H1 (cell line): ENCODE data around the gene PEAK3. TPM values are rescaled to one million over a fixed set of nuclear protein-coding genes. Genes with fewer than 3 reads are reported as not detected.

Experiments
- BACH1 ChIP-seq: IDR thresholded peaks from 2 replicates; pipeline ENCODE4 v1.6.1; 2012; ENCODE audit warnings: low read length, improper control_type of control experiment
- CBX8 ChIP-seq: fragments of 300-800, 300-1000 bp; sonication (generic); IDR thresholded peaks from 2 replicates; pipeline ENCODE4 v1.7.1; 2016; ENCODE audit warnings: low read depth, low read length, borderline replicate concordance
- CEBPB ChIP-seq: IDR thresholded peaks from 2 replicates; pipeline ENCODE4 v1.6.1; 2012; ENCODE audit warnings: low read depth, low read length
- CREB1 ChIP-seq: IDR thresholded peaks from 2 replicates; pipeline ENCODE4 v1.6.1; 2012; ENCODE audit warnings: inconsistent platforms
- CTBP2 ChIP-seq: IDR thresholded peaks from 2 replicates; pipeline ENCODE4 v1.7.0; 2011; ENCODE audit warnings: borderline replicate concordance, mild to moderate bottlenecking, moderate library complexity, mixed read lengths, low read length; ENCODE audit not compliant: insufficient read depth, insufficient read length
- EGR1 ChIP-seq: IDR thresholded peaks from 2 replicates; pipeline ENCODE4 v1.6.1; 2011; ENCODE audit warnings: low read depth, low read length, borderline replicate concordance
- EP300 ChIP-seq, 2 experiments: IDR thresholded peaks; 1 replicate in 1 of 2; 2 replicates in 1 of 2; pipeline ENCODE4 v1.6.1; 2011 to 2012; ENCODE audit warnings: low read depth in 2 of 2, low read length in 2 of 2, mild to moderate bottlenecking in 2 of 2, borderline replicate concordance in 1 of 2, inconsistent platforms in 1 of 2, moderate library complexity in 1 of 2
- JUND ChIP-seq: IDR thresholded peaks from 2 replicates; pipeline ENCODE4 v1.6.1; 2011; ENCODE audit warnings: mild to moderate bottlenecking, improper control_type of control experiment, low read length
- KDM5A ChIP-seq: fragments of 200-600 bp; IDR thresholded peaks from 2 replicates; pipeline ENCODE4 v1.7.1; 2012; ENCODE audit warnings: mild to moderate bottlenecking, low read length, inconsistent platforms, mixed read lengths
- MAFK ChIP-seq: IDR thresholded peaks from 2 replicates; pipeline ENCODE4 v1.6.1; 2012; ENCODE audit warnings: low read depth, mild to moderate bottlenecking, improper control_type of control experiment, low read length
- NANOG ChIP-seq: IDR thresholded peaks from 2 replicates; pipeline ENCODE4 v1.6.1; 2011; ENCODE audit warnings: low read length, low read depth, mild to moderate bottlenecking, inconsistent platforms; ENCODE audit not compliant: insufficient read depth, poor library complexity, severe bottlenecking
- POLR2AphosphoS5 ChIP-seq: IDR thresholded peaks from 2 replicates; pipeline ENCODE4 v1.6.1; 2011; ENCODE audit warnings: low read depth, low read length
- POU5F1 ChIP-seq: IDR thresholded peaks from 2 replicates; pipeline ENCODE4 v1.6.1; 2011; ENCODE audit warnings: low read depth, mild to moderate bottlenecking, low read length, moderate library complexity
- RAD21 ChIP-seq, 2 experiments: IDR thresholded peaks in 1 of 2; conservative IDR thresholded peaks in 1 of 2; 2 replicates each; pipeline ENCODE4 v1.6.1; 2011; ENCODE audit warnings: low read depth in 2 of 2, low read length in 2 of 2, improper control_type of control experiment in 1 of 2, inconsistent platforms in 1 of 2, mild to moderate bottlenecking in 1 of 2, moderate library complexity in 1 of 2
- RNF2 ChIP-seq: fragments of 200-900, 300-1000 bp; sonication (generic); IDR thresholded peaks from 2 replicates; pipeline ENCODE4 v1.7.1; 2016; ENCODE audit warnings: borderline replicate concordance, low read depth, mild to moderate bottlenecking, antibody characterized with exemption, low read length; ENCODE audit not compliant: poor library complexity, severe bottlenecking; ENCODE audit errors: missing control alignments
- RXRA ChIP-seq: IDR thresholded peaks from 2 replicates; pipeline ENCODE4 v1.6.1; 2011; ENCODE audit warnings: low read depth, mild to moderate bottlenecking, low read length, moderate library complexity; ENCODE audit not compliant: insufficient read depth
- SAP30 ChIP-seq: fragments of 300-600 bp; sonication (generic); IDR thresholded peaks from 2 replicates; pipeline ENCODE4 v1.7.1; 2012; ENCODE audit warnings: low read length, moderate library complexity, mild to moderate bottlenecking, inconsistent platforms; ENCODE audit not compliant: insufficient read depth, insufficient replicate concordance
- SIRT6 ChIP-seq: IDR thresholded peaks from one replicate; pipeline ENCODE4 v1.7.1; 2012; ENCODE audit warnings: low read length, inconsistent platforms
- SP1 ChIP-seq: IDR thresholded peaks from 2 replicates; pipeline ENCODE4 v1.6.1; 2011; ENCODE audit warnings: low read depth, low read length
- SP2 ChIP-seq: IDR thresholded peaks from 2 replicates; pipeline ENCODE4 v1.6.1; 2012; ENCODE audit warnings: mild to moderate bottlenecking, low read length, inconsistent platforms
- SP4 ChIP-seq: IDR thresholded peaks from 2 replicates; pipeline ENCODE4 v1.6.1; 2012; ENCODE audit warnings: low read length, inconsistent platforms
- SRF ChIP-seq: IDR thresholded peaks from 2 replicates; pipeline ENCODE4 v1.6.1; 2011; ENCODE audit warnings: mild to moderate bottlenecking, low read depth, low read length, moderate library complexity
- USF2 ChIP-seq: IDR thresholded peaks from 2 replicates; pipeline ENCODE4 v1.6.1; 2011; ENCODE audit warnings: low read length, improper control_type of control experiment
- ZNF274 ChIP-seq: IDR thresholded peaks from 2 replicates; pipeline ENCODE4 v1.7.0; 2012; ENCODE audit warnings: low read length, borderline replicate concordance; ENCODE audit errors: extremely low read depth
- polyA plus RNA-seq, 7 experiments: library from polyadenylated mRNA; depleted of rRNA in 3 of 7; stranded (reverse) in 5 of 7; unstranded in 2 of 7; fragments of >200 nt in 5 of 7; fragments of 200-250 nt in 2 of 7; gene quantifications; 1 replicate in 5 of 7; 2 replicates in 1 of 7; 4 replicates in 1 of 7; pipeline versions ENCODE4 v1.2.1 to v1.2.3, GENCODE V29; 2011 to 2013; ENCODE audit warnings: missing spikeins in 2 of 7, mixed read lengths in 2 of 7
- total RNA-seq: library from RNA; stranded (reverse); fragmentation: NEBNext Ultra II Directional; extraction: Animal tissue kit (Norgen Biotek cat#: 25700); gene quantifications from 2 replicates; pipeline ENCODE4 v1.2.1, GENCODE V29; 2021

Gene PEAK3
- total and polyA plus RNA-seq, 2 of the 8 experiments (the other 6 are each of a cell fraction or from before 2014, with no cell fraction given): not detected

DNA sequence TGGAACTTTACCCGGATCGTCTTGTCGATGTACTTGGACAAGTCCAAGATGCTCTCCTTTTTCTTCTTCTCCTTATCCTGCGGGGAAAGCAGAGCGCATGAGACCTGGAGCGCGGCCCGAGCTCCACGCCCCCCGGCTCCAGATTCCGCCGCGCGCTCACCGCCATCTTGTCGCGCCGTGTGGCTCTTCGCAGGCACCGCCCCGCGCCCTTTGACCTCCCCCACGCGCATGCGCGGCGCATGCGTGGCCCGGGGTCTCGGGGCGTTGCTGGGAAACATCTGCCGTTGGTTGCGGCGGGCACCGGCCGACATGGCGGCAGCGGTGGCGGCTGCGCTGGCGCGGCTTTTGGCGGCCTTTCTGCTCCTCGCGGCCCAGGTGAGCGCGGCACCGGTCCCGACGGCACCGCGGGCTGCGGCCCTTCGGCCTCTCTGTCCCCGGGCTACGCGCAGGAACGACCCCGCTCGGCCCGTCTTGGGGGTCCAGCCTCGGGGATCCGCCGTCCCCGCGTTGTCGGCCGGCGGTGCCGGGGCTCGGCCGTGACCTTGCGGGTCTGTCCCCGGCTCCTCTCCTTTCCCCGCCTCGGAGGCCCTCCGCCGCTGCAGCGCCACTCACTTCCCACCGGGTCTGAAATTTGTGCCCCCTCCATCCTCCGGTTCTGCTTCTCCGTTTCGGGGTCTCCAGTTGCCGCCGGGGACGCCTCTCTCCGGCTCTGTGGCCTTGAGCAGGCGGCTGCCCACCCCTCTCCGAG, 46.6 kb upstream of the PEAK3 start, which contains the start of the genes LSM7 and SPPL2B (continued):
- no peak for TF ChIP-seq CEBPB
- peak; percentile 49; the same call in 1 of the 2 replicates for TF ChIP-seq KDM5A
- no peak for TF ChIP-seq SRF
- no peak for TF ChIP-seq SP2
- peak; percentile 82; the same call in 1 of the 2 replicates for TF ChIP-seq POLR2AphosphoS5
- no peak for TF ChIP-seq EGR1
- no peak for TF ChIP-seq CTBP2
- no peak for TF ChIP-seq MAFK
- no peak for TF ChIP-seq POU5F1
- TF ChIP-seq CREB1: no peak; the same call in 1 of the 2 replicates
- TF ChIP-seq BACH1: peak; percentile 84
- TF ChIP-seq SP1: no peak
- TF ChIP-seq SIRT6: no peak
- TF ChIP-seq RNF2: no peak
- TF ChIP-seq USF2: no peak
- no peak for TF ChIP-seq RAD21 (IDR thresholded peaks at IDR 0.05 in 1 of 2, conservative IDR thresholded peaks at IDR 0.05 in 1 of 2; ENCODE audit: low read depth in 2 of 2, low read length in 2 of 2)
- no peak for TF ChIP-seq CBX8
- no peak for TF ChIP-seq JUND
- no peak for TF ChIP-seq SAP30
- no peak for TF ChIP-seq NANOG
- TF ChIP-seq ZNF274: no peak
- no peak for TF ChIP-seq EP300 (IDR thresholded peaks at IDR 0.05; ENCODE audit: borderline replicate concordance in 1 of 2, low read depth in 2 of 2, low read length in 2 of 2)
- no peak for TF ChIP-seq RXRA
- TF ChIP-seq SP4: no peak; the same call in 1 of the 2 replicates
